Measurements from ENCODE around the gene PIGS.

Gene PIGS

GRCh38 chr17:28506763-28507487 is 64.4 kb downstream of the PIGS start:
- no peak for DNase-seq (ENCODE audit: low read depth in 2 of 2)

- no peak for DNase-seq (ENCODE audit: low read depth in 2 of 2)
Observed at GRCh38 chr17:28505986-28506665, 65.2 kb downstream of the PIGS start, which contains the start of gene FOXN1. FOXN1 (plus strand) TSS chr17:28506348; CDS start chr17:28523970, 17,622 bp downstream.

- DNase-seq (ENCODE audit: low read depth in 2 of 2) = no peak
Observed at GRCh38 chr17:28503420-28503819, 67.9 kb downstream of the PIGS start.
